Measurements from ENCODE around the gene DNAI2. TPM values are rescaled to one million over a fixed set of nuclear protein-coding genes. Genes with fewer than 3 reads are reported as not detected.

Gene DNAI2
- total and polyA plus RNA-seq, 7 donors, result not detected

- Histone ChIP-seq H3K4me3 (no peak overlapping the region), H3K27ac (no peak overlapping the region), H3K4me1 (no peaks in the 10 kb centered on the region), H3K27me3 (ENCODE audit: insufficient read depth in 3 of 3, low read length in 2 of 3) (peaks cover 0 to 17% (median 4%) of the 10 kb centered on the region in 3 donors), H3K9me3 (no peaks in the 10 kb centered on the region), H3K36me3 (ENCODE audit: insufficient read depth in 1 of 2, low read depth in 1 of 2) (no peaks in the 10 kb centered on the region)
- ATAC-seq (no peak), DNase-seq (no peak)
- 71 to 82% (median 81%) methylated on average over 19 of the region's 19 CpGs for WGBS, 3 donors
- TF ChIP-seq CTCF (IDR thresholded peaks at IDR 0.05), result no peak
- intact Hi-C loops (cut with DNase I), result no loop called here
Observed at GRCh38 chr17:74339537-74340195, 65.6 kb downstream of the DNAI2 start.

GRCh38 chr17:74340470-74341023 is 66.5 kb downstream of the DNAI2 start:
- intact Hi-C loops (cut with DNase I), result no loop called here
- 62 to 74% (median 70%) methylated on average over 9 to 13 of the region's 13 CpGs for WGBS, 3 donors
- no peak overlapping the region for H3K4me3 ChIP-seq
- H3K4me1 ChIP-seq, result no peaks in the 10 kb centered on the region
- H3K36me3 ChIP-seq (ENCODE audit: insufficient read depth in 1 of 2, low read depth in 1 of 2), result no peaks in the 10 kb centered on the region
- TF ChIP-seq CTCF (IDR thresholded peaks at IDR 0.05), result no peak
- ATAC-seq (no peak), DNase-seq (no peak)
- H3K9me3 ChIP-seq, result no peaks in the 10 kb centered on the region
- no peak overlapping the region for H3K27ac ChIP-seq
- H3K27me3 ChIP-seq (ENCODE audit: insufficient read depth in 3 of 3, low read length in 2 of 3), result peaks cover 0 to 18% (median 4%) of the 10 kb centered on the region in 3 donors

GRCh38 chr17:74342224-74342623 is 68.2 kb downstream of the DNAI2 start:
- no peaks in the 10 kb centered on the region for H3K36me3 ChIP-seq (ENCODE audit: insufficient read depth in 1 of 2, low read depth in 1 of 2)
- no peaks in the 10 kb centered on the region for H3K4me1 ChIP-seq
- no peak overlapping the region for H3K27ac ChIP-seq
- H3K27me3 ChIP-seq (ENCODE audit: insufficient read depth in 3 of 3, low read length in 2 of 3), result peaks cover 0 to 11% (median 4%) of the 10 kb centered on the region in 3 donors
- WGBS, 3 donors, result 68 to 80% (median 75%) methylated on average over 10 of the region's 10 CpGs
- no peak for TF ChIP-seq CTCF (IDR thresholded peaks at IDR 0.05)
- H3K9me3 ChIP-seq, result no peaks in the 10 kb centered on the region
- DNase-seq, result no peak
- no peak for ATAC-seq
- H3K4me3 ChIP-seq, result no peak overlapping the region
- intact Hi-C loops (cut with DNase I), result no loop called here

GRCh38 chr17:74343121-74343520 is 69.1 kb downstream of the DNAI2 start:
- DNase-seq (no peak), ATAC-seq (no peak)
- Histone ChIP-seq H3K4me3 (no peak overlapping the region), H3K4me1 (no peaks in the 10 kb centered on the region), H3K36me3 (ENCODE audit: insufficient read depth in 1 of 2, low read depth in 1 of 2) (no peaks in the 10 kb centered on the region), H3K27ac (no peak overlapping the region), H3K9me3 (no peaks in the 10 kb centered on the region), H3K27me3 (ENCODE audit: insufficient read depth in 3 of 3, low read length in 2 of 3) (peaks cover 0 to 13% (median 6%) of the 10 kb centered on the region in 3 donors)
- no peak for TF ChIP-seq CTCF (IDR thresholded peaks at IDR 0.05)
- intact Hi-C loops (cut with DNase I), result no loop called here
- 85 to 97% (median 86%) methylated on average over 8 of the region's 8 CpGs for WGBS, 3 donors
